ENCODE data around the gene ARRDC4.

- TF ChIP-seq CTCF (IDR thresholded peaks at IDR 0.05) (no peak), POLR2A (IDR thresholded peaks at IDR 0.05) (no peak)
Measured at GRCh38 chr15:97921296-97921865, 39.1 kb upstream of the ARRDC4 start.
